Measurements from ENCODE around the gene ZNF232. TPM values are rescaled to one million over a fixed set of nuclear protein-coding genes. Genes with fewer than 3 reads are reported as not detected.
"Not testable (repeated sequence)": the region's sequence is repeated elsewhere in the genome, so short reads cannot be mapped to it uniquely, and the experiment has no call there.

ZNF232 gene
- total RNA-seq, 1 donor from 2014 or later = 4.9 TPM

GRCh38 chr17:5131146-5131715, 19.6 kb upstream of the ZNF232 start:
- no peaks in the 10 kb centered on the region for H3K36me3 ChIP-seq
- H3K9me3 ChIP-seq = no peaks in the 10 kb centered on the region
- intact Hi-C loops (cut with DNase I) = no loop called here
- H3K27ac ChIP-seq = no peak overlapping the region
- no peak overlapping the region for H3K4me3 ChIP-seq
- DNase-seq (ENCODE audit: extremely low spot score in 2 of 2) = peak in 1 of 2 donors; percentile 64
- H3K4me1 ChIP-seq = no peaks in the 10 kb centered on the region
- TF ChIP-seq POLR2A (IDR thresholded peaks at IDR 0.05) (no peak), POLR2AphosphoS5 (IDR thresholded peaks at IDR 0.05; ENCODE audit: insufficient read depth in 1 of 2, low read depth in 1 of 2) (no peak)
- no peaks in the 10 kb centered on the region for H3K27me3 ChIP-seq

GRCh38 chr17:5130687-5131086, 19.0 kb upstream of the ZNF232 start:
- peak; percentile 67 to 74 for DNase-seq (ENCODE audit: extremely low spot score in 2 of 2)
- H3K27me3 ChIP-seq; H3K27ac ChIP-seq; H3K36me3 ChIP-seq; H3K4me3 ChIP-seq; H3K9me3 ChIP-seq; H3K4me1 ChIP-seq; intact Hi-C loops (cut with DNase I): not testable (repeated sequence)

- H3K27me3 ChIP-seq; H3K4me1 ChIP-seq; H3K36me3 ChIP-seq; H3K4me3 ChIP-seq; intact Hi-C loops (cut with DNase I); H3K9me3 ChIP-seq; H3K27ac ChIP-seq: not testable (repeated sequence)
- peak in 1 of 2 donors; percentile 54 for DNase-seq (ENCODE audit: extremely low spot score in 2 of 2)
These were observed 18.6 kb upstream of the ZNF232 start for GRCh38 chr17:5130261-5130660.

GRCh38 chr17:5129770-5130169, 18.1 kb upstream of the ZNF232 start:
- DNase-seq (ENCODE audit: extremely low spot score in 2 of 2) = peak in 1 of 2 donors; percentile 47
- H3K27me3 ChIP-seq; H3K36me3 ChIP-seq; H3K4me3 ChIP-seq; H3K4me1 ChIP-seq; H3K27ac ChIP-seq; intact Hi-C loops (cut with DNase I); H3K9me3 ChIP-seq: not testable (repeated sequence)

- Histone ChIP-seq H3K27me3 (no peaks in the 10 kb centered on the region), H3K4me3 (no peak overlapping the region), H3K4me1 (no peaks in the 10 kb centered on the region), H3K27ac (no peak overlapping the region), H3K36me3 (no peaks in the 10 kb centered on the region), H3K9me3 (no peaks in the 10 kb centered on the region)
- intact Hi-C loops (cut with DNase I) = no loop called here
- TF ChIP-seq CTCF (IDR thresholded peaks at IDR 0.05) = no peak
- TF ChIP-seq POLR2AphosphoS5 (IDR thresholded peaks at IDR 0.05; ENCODE audit: insufficient read depth in 1 of 2, low read depth in 1 of 2) = no peak
- TF ChIP-seq POLR2A (IDR thresholded peaks at IDR 0.05) = no peak
- DNase-seq (ENCODE audit: extremely low spot score in 2 of 2) = peak in 1 of 2 donors; percentile 52
These were observed 17.3 kb upstream of the ZNF232 start for GRCh38 chr17:5128905-5129535.

- H3K36me3 ChIP-seq; H3K4me3 ChIP-seq; H3K9me3 ChIP-seq; H3K4me1 ChIP-seq; H3K27ac ChIP-seq; H3K27me3 ChIP-seq; intact Hi-C loops (cut with DNase I); DNase-seq (ENCODE audit: extremely low spot score in 2 of 2): not testable (repeated sequence)
These were observed 16.7 kb upstream of the ZNF232 start for GRCh38 chr17:5128387-5128786.

GRCh38 chr17:5127910-5128309, 16.2 kb upstream of the ZNF232 start:
- no peak overlapping the region for H3K27ac ChIP-seq
- H3K4me1 ChIP-seq = peaks cover 5% of the 10 kb centered on the region
- H3K36me3 ChIP-seq = no peaks in the 10 kb centered on the region
- no peak overlapping the region for H3K4me3 ChIP-seq
- no peak for TF ChIP-seq POLR2AphosphoS5 (IDR thresholded peaks at IDR 0.05; ENCODE audit: insufficient read depth in 1 of 2, low read depth in 1 of 2)
- TF ChIP-seq CTCF (IDR thresholded peaks at IDR 0.05) = no peak
- no peak for TF ChIP-seq POLR2A (IDR thresholded peaks at IDR 0.05)
- no peaks in the 10 kb centered on the region for H3K9me3 ChIP-seq
- peak in 1 of 2 donors; percentile 77 for DNase-seq (ENCODE audit: extremely low spot score in 2 of 2)
- H3K27me3 ChIP-seq = no peaks in the 10 kb centered on the region
- intact Hi-C loops (cut with DNase I) = no loop called here
